Astrocyte of the spinal cord (primary cell): ENCODE results near the gene SLC37A4.
A peak's percentile ranks its signal among the peaks of the same experiment; 100 is the strongest.

Source experiments
- DNase-seq: peaks from one replicate; pipeline ENCODE4 v3.0.0; 2011; ENCODE audit warnings: low read depth, low spot score
- H3K4me3 ChIP-seq: 2 replicates; pipeline ENCODE4 v1.5.1; 2011; ENCODE audit warnings: low read depth, mild to moderate bottlenecking, low read length, moderate library complexity
- in situ Hi-C: cut with HindIII; loops from 2 replicates; pipeline ENCODE4 v1.10.0; 2017; ENCODE audit warnings: low sequenced_read_pairs
- TF ChIP-seq, protein P1 (sequence below): IDR thresholded peaks from 2 replicates; pipeline ENCODE4 v1.5.1; 2012; ENCODE audit warnings: low read depth, mild to moderate bottlenecking, low read length, inconsistent platforms

Gene SLC37A4

GRCh38 chr11:119030329-119031047 is at the start of gene SLC37A4:
SLC37A4 (minus strand) TSS chr11:119030877.
- peak; percentile 98 for DNase-seq
- TF ChIP-seq, protein P1, sequence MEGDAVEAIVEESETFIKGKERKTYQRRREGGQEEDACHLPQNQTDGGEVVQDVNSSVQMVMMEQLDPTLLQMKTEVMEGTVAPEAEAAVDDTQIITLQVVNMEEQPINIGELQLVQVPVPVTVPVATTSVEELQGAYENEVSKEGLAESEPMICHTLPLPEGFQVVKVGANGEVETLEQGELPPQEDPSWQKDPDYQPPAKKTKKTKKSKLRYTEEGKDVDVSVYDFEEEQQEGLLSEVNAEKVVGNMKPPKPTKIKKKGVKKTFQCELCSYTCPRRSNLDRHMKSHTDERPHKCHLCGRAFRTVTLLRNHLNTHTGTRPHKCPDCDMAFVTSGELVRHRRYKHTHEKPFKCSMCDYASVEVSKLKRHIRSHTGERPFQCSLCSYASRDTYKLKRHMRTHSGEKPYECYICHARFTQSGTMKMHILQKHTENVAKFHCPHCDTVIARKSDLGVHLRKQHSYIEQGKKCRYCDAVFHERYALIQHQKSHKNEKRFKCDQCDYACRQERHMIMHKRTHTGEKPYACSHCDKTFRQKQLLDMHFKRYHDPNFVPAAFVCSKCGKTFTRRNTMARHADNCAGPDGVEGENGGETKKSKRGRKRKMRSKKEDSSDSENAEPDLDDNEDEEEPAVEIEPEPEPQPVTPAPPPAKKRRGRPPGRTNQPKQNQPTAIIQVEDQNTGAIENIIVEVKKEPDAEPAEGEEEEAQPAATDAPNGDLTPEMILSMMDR, result no peak
- H3K4me3 ChIP-seq, result peak within 1 kb of the TSS; percentile 61
- in situ Hi-C loops, result no loop called here

GRCh38 chr11:119078675-119079420 is 48.2 kb upstream of the SLC37A4 start:
- TF ChIP-seq, protein P1, result no peak
- DNase-seq, result no peak
- no peak overlapping the region for H3K4me3 ChIP-seq
- in situ Hi-C loops, result no loop called here

DNA sequence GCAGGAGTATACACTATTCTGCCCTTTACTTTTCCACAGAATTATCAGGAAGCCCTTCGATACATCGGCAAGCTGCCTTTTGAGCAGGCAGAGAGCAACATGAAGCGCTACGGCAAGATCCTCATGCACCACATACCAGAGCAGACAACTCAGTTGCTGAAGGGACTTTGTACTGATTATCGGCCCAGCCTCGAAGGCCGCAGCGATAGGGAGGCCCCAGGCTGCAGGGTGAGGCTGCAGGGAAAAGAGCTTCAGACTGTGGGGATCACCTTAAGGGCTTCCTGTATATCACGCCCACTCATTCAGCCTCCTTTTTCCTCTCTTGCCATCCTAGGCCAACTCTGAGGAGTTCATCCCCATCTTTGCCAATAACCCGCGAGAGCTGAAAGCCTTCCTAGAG is 47.2 kb upstream of the SLC37A4 start:
- in situ Hi-C loops, result no loop called here
- no peak for DNase-seq
- no peak overlapping the region for H3K4me3 ChIP-seq

DNA sequence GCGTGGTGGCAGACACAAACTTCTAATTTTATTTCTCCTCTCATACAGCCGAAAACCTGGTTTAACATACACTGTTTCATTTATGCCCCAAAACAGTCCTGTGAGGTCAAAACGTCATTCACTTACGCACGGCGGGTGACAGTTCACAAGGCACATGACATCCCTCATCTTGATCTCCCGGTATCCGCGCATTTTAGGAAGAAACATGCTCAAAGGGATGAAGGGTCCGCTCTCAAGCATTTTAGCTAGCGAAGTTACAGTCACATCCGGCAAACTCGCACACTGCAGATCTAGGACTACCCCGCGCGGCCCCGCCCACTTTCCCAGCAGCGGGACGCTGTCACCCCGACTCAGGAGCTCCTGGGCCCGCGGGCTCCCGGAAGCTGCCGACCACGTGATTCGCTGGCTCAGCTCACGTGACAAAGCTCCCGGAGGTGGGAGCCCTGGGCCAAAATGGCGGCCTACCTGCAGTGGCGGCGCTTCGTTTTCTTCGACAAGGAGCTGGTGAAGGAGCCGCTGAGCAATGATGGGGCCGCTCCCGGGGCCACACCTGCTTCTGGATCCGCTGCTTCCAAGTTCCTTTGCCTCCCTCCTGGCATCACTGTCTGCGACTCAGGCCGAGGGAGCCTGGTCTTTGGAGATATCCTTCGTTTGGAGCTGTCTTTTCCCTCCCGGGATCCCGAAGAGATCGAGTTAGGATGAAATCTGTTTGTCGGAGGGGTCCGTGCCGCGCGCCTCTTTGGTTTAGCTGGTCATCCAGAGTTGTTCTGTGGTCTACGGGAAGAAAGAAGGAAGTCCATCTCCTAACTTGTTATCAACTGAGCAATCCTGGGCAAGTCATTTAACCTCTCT is 36.9 kb upstream of the SLC37A4 start, which contains the start of gene VPS11:
Gene VPS11, plus strand, starts transcription at position 448 of the 852 bp plus-strand sequence. Its CDS starts 6 bp downstream, at position 454.
- TF ChIP-seq, protein P1, result no peak
- peak within 1 kb of the TSS; percentile 99 for H3K4me3 ChIP-seq
- peak; percentile 96 for DNase-seq
- in situ Hi-C loops, result no loop called here

More for the DNA sequence above, 47.2 kb upstream of the SLC37A4 start:
- TF ChIP-seq, protein P1, result no peak

GRCh38 chr11:119065369-119065768 is 34.7 kb upstream of the SLC37A4 start:
- TF ChIP-seq, protein P1, result peak; percentile 63
- H3K4me3 ChIP-seq, result no peak overlapping the region
- in situ Hi-C loops, result no loop called here
- peak; percentile 35 for DNase-seq

GRCh38 chr11:119062779-119063178 is 32.1 kb upstream of the SLC37A4 start:
- H3K4me3 ChIP-seq, result no peak overlapping the region
- in situ Hi-C loops, result no loop called here
- DNase-seq, result peak; percentile 23
- TF ChIP-seq, protein P1, result no peak
